Ureter (tissue), 1 donor: Measurements from ENCODE around the gene GLI2. TPM values are rescaled to one million over a fixed set of nuclear protein-coding genes. Genes with fewer than 3 reads are reported as not detected.

Experiments
- DNase-seq: peaks from one replicate; pipeline ENCODE4 v3.0.0-alpha.2; 2020; ENCODE audit warnings: low spot score
- total RNA-seq: library from RNA; stranded (reverse); gene quantifications from one replicate; pipeline ENCODE4 v1.2.4, GENCODE V29; 2023
- donor health status: DM: yes; HTN: yes; CAD: no.

The GLI2 gene
- total RNA-seq, 1 donor from 2014 or later = 9.8 TPM

DNA sequence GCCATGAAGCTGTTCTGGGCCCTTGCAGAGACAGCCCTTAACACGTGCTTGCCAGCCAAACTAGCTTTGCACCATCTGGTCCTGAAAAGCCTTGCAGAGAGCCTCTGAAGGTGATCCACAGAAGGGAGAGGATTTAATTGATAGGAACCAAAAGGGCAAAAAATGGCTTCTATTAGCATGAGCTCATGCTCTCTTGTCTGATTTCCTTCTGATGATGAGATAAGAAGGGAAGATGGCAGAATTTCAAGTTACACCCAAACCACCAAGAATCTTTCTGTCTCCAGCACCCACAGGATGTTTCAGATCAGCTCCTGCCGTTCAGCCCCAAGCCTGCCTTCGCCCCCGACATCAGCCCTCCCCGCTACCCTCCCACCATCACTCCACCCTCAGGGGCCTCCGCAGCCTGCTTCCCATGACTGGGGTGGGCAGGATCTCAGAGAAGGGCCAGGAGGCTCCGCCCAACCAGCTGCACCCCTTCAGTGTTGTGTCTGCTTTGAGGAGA lies 23.4 kb upstream of the GLI2 start:
- DNase-seq = no peak

DNA sequence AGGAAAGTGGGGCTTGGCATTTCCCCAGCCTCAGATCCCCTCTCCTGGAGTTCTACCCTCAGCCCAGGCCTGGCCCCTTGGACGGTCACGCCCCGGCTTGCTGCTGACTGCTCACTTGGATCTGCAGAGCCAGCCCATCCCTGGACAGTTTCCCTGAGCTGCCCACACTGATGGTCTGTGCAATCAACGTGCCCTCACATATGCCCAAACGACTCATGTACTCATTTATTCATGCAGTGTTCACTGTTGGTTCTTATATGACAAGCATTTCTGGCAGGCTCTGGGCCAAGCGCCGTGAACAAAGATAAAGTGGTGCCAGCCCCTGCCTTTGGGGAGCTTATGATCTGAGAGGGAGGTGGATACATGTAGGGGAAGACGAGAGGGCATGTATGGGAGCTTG lies 20.3 kb upstream of the GLI2 start:
- DNase-seq = no peak

DNA sequence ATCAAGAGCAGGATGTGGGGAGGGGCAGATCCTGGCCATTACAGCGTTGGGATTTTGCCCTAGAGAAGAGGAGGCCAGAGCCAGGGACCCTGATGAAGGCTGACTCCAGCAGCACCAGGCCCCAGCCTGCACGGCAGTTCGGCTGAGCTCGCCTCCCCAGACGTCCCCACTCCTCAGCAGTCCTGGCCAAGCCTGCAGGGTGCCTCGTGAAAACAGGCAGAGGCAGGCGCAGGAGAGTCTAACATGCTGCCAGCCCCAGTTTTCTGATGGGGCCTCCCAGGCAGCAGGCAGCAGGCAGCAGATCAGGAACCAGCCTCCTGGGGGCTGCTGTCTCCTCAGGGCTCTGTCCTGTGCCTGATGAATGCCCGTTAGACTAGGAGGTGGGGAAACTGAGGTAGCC lies 19.7 kb upstream of the GLI2 start:
- DNase-seq = no peak

DNA sequence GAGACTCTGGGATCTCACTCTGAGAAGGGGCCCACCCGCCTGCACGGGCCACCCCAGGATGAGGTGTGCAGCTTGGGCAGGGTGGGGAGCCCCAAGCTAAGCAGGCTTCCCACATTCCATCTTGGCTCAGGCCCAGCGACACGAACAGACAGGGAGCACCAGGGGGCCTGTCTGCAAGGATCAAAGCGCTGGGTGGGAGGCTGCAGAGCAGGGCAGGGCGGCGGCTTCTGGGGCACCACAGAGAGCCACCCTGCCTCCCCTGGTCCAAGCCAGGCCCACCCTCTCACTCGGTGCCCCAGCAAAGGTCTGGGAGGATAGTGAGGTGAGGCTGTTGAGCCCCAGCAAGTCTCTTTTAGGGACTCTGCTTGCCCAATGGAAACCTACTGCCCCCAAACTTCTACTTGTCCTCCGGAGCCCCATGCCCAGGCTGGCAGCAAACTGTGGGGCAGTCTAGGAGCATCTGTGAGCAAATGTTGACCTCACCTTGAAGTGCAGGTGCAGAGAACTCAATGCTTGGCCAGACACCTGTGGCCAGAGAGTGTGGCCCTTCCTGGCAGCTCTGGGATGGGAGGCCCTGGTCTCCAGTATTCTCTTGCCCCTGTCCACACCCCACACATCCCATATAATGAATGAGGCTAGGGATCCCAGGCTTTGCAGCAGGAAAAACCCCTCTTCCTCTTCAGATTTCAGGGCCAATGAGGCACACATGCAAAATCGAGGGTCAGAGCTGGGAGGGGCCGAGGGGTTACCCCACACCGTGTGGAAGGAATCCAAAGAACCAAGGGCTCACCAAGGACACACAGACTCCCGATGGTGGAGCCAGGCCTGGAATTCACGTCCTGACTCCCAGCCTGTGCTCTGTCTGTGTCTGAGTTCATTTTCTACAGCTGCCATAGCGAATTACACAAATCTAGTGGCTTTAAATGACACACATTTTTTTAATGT lies 18.8 kb upstream of the GLI2 start:
- DNase-seq = no peak

DNA sequence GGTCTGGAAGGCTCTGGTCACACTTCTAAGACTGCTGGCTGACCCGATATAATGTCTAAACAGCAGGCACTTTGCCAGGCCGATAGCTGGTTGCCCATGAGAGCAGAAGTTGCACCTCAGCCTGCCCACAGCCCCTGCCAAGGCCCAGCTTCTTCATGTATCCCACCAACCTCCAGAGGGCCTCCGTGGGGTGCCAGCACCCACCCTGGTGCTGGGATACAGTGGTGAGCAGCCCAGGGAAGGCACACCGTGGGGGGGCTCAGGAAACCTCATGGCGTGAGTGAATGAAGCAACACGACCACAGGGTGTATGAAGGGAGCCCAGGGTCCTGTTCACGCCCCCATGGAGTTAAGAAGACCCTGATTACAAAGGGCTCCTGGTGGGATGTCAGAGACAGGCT lies 16.2 kb upstream of the GLI2 start:
- no peak for DNase-seq

DNA sequence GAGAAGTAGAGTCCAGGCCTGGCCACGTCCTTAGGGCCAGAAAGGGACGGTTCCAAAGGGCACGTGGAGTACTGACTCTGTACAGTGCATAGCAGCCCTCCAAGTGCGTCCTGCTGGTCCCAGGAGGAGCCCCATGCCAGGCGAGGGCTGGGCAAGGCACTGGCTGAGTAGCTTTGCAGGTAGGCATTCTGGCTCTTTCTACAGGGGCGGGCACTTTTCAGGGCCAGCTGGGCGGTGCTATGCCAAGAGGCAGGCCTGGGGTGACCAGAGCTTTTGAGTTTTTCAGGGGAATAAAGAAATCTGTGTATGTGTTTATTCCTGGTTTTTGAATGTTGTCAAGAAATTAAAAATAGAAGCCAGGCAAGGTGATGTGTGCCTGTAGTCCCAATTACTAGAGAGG lies 15.4 kb upstream of the GLI2 start:
- DNase-seq = no peak

DNA sequence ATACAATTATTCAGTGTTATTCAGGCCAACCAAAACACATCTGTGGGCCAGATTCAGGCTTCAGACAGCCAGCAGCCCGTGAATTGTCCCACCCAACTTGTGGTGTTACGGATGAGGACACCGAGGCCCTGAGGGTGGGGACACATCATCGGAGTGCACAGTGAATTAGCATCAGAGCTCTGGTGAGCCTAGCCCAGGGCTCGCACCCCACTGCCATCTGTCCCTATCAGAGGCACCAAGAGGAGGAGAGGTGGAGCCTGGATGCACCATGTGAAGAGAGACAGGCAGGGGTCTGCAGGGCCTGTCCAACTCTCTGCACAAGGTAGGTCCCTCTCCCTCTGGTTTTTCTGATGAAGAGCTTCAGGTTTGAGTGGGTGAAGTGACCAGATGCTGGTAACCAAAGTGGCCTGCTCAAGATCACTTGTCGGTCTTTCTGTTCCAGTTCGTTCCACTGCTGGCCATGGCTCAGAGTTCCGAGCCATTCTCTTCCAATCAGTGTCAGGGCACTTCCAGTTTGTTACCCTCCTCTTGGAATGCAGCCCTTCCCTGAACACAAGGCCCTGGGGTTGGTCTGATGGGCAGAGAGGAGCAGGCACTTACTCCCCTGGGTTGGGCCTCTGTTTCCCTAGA lies 14.8 kb upstream of the GLI2 start:
- DNase-seq = no peak

DNA sequence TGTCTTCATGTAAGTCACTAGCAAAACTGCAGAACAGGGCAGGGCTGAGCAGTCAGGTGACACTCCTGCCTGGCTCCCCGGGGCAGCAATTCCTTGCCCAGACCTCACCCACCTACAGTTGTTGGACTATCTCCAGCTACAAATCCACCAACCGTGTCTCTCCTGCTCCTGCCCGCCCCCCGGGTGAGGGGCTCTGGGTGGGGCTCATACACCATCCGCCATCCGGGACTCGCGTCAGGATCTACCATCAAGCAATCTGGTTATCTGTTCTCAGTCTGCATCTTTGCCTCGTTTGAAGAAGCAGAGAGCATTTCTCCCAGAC lies 13.5 kb upstream of the GLI2 start:
- DNase-seq = no peak

DNA sequence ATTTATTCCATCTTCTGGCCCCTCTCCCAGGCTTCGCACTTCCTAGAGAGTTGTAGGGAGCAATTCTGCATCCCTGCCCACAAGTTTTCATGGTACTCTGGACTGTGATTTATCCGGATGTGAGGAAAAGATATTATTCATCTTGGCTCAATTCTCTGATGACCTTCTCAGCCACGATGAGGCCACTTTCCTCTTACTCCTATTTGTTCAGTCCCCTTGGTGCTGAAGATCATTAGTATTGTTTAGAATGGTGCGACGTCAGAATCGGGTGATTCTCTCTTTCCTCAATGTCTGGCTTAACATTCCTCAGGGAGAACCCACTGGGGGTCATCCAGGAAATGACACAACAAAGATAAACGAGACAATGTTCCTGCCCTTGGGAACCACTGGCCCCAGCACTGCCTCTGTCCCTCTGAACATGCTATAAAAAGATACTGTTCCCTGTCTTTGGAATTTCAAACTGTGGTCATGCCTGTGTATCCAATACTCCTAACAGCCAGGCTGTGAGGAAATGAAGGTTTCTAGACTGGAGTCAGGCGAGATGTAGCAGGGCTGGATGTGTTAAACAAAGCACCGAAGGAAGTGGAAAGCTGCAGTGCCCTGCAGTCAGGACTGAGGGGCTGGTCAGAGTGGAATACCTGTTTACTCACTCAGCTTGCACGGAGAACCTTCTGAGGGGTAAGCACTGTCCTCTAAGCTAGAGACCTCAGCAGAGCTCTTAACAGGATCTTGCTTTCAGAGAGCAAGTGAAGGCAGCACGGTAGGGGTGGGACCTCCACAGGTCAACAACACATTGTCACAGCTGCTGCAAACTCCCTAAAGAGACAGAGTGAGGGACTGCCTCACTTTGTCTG lies 12.9 kb upstream of the GLI2 start:
- no peak for DNase-seq

DNA sequence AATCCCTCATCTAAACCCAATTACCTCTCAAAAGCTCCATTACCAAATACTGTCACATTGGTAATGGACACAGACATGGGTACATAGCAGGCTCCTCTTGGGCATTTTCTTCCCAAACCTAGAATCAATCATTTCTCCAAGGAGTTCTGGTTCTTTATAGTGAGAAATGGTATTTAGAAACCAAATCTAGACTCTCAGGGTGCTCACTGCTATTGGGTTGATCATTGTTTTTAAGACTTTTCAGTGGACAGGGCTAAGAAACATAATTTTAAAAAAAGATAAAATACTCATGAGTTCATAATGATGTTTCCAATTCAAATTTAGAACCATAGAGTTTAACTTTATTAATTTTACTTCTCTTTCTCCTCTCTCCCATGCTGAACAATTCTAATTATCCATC lies 9.4 kb upstream of the GLI2 start:
- DNase-seq = no peak

DNA sequence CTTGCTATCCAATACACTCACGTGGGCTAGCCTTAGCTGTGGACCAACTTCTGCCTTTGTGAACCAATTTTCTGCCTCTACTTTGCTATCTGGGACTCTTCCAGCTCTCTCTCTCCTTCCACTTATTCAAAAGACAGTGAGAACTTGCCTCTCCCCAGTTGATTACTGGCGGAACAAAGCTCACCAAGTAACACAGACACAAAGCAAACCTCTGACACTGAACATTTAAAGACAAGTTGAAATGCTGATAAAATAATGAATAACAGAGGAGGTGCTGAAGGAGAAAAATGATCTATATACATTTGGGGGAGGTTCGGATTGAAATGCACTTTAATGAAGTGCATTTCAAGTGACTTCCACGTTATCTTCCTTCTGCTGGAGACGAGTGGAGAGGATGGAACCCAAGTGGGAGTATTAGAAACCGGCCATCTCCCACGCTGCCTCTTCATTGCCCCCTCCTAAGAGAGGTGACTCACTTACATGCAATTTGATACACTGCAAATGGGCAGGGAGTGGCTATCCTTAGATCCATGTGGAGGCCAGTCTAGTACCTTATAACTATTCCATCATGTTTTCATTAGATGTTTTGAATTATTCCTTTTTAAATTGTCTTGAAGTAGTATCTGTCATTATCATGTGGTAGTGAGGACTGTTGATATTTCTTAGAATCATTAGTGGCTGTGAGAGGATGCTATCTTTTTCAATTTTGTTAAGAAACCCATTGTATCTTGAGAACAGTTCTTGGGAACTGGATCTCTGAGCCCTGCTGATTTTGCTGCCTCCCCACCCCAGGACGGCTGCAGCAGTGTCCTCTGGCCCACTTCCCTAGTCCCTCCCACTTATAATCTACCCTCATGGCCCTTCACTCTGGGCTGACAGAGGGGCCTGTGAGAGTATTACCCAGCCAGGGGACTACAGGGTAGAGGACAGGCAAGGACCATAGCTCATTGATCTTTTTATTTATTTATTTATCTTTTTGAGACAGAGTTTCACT lies 6.0 kb upstream of the GLI2 start:
- DNase-seq = no peak

DNA sequence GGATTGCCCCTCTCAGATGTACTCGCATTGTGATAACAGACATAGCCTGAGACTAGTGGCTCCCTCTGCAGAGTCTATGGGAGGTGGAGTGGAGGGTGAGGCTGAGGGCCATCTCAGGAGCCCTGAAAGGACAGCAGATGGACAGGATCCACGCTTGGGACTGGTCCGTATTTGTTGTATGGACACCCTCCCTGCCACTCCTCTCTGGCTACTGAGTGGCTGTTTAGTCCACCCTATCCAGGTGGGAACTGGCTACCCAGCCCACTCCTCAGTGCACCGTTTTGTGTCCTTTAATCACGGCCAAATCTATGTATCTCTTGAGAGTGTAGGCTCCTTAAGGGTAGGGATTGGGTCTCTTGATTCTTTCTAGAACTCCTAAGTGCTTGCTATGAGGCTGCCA lies 4.5 kb upstream of the GLI2 start:
- DNase-seq = peak; percentile 25

DNA sequence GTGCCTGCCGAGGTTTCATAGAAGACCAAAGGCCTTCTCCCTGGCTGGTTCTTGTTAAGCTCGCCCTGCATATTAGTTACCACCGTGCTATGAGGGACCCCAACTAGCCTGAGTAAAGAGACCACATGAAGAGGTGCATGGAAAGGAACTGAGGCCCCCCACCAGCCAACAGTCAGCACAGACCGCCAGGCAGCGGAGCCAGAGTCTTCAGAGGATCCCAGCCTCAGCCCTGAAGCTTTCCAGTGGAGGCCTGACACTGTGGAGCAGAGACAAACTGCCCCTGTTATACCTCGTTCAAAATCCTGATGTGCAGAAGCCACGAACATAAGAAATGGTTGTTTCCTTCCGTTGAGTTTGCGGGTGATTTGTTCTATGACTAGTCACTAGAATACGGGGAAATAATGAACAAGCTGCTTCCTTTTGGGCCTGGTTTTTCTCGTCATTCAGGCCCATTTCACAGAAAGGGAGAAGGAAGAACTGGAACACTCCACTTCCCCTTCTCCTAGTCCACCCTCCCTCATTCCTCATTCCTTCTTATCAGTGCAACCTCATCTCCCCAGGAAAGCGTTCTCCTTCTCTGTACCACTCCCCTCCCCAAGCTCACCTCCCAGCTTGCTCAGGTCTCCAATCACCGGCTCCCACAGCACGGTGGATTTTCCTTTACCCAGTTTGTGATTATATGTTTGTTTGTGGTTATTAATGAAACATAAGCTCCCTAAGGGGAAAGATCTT lies 3.0 kb upstream of the GLI2 start:
- DNase-seq = no peak

DNA sequence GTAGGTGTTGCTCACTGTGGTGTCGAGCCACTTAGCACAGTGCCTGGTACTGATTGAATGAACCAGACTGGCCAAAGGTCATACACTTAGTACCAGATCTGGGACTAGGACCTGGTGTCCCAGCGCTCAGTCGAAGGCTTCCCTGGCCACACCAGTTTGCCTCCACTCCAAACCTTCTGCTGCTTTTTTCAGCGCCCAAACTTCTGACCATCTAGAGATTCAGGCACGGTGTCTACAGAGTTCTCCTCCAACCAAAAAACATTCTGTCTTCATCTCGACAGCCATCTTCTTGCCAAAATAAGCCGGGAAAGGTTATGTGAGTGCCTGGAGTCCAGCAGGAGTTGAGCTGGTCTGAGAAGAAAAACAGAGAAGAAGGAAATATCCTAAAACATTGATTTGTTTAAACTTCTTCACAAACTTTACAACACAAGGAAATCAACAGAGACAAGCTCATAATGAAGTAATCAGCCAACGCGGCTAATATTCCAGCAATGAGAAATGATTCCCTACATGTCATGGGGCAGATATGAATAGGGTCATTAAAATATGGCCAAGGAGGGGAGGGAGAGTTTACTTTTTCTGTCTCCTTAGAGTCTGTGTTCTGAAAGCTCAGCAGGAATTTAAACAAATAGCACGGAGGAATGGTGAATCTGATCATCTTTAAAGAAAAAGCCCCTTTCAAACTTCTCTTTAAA lies 2.3 kb upstream of the GLI2 start:
- DNase-seq = peak; percentile 41

DNA sequence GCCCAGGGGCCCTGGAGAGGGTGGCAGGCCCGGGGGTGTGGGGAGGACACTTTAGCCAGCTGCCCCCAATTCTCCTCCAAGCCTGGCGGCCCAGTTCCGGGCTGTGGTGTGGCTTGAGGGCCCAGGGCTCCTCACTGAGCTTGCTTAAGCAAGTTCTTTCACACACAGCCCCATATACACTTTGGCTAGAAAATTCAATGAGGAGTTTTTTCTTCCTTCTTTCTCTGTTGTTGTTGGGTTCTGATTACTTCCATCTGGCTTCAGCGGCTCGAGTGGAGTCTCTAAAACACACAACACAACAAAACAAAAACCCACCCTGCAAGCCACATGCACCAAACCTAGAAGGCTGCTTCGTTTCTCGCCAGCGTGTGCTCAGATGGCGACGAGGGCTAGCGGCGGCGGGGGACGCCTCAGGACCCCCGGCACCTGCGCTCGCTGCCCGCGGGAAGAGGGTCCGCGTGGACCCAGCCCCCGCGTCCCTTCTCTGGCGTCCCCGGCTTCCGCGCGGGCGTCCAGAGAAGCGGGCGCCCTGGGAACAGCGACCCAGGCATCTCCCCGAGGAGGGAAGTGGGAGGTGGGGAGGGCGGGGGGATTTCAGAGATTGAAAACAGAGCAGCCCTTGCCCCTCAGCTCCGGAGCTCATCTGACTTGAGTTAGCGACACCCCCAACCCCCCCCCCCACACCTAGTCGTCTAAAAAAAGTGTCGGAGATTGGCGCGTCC lies 577 bp upstream of the GLI2 start:
- DNase-seq = no peak

DNA sequence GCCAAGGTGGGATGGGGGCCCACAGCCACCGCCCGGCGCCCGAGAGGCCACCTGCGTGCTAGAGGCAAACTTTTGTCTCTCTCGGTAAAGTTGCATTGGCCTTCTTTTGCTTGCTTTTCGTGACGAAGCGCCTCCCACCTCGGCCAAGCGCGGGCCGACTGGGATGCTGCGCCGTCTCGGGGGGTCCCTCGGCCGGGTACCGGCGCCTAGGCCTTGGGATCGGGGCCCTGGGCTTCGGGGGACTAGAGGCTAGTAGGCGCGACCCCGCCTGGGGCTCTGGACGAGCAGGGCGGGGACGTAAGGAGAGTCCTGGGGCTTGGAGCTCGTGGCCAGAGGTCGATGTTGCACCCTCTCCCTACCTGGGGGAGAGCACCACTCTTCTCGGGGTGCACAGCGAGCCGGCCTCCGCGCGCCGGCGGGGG lies 545 bp downstream of the GLI2 start:
- no peak for DNase-seq

DNA sequence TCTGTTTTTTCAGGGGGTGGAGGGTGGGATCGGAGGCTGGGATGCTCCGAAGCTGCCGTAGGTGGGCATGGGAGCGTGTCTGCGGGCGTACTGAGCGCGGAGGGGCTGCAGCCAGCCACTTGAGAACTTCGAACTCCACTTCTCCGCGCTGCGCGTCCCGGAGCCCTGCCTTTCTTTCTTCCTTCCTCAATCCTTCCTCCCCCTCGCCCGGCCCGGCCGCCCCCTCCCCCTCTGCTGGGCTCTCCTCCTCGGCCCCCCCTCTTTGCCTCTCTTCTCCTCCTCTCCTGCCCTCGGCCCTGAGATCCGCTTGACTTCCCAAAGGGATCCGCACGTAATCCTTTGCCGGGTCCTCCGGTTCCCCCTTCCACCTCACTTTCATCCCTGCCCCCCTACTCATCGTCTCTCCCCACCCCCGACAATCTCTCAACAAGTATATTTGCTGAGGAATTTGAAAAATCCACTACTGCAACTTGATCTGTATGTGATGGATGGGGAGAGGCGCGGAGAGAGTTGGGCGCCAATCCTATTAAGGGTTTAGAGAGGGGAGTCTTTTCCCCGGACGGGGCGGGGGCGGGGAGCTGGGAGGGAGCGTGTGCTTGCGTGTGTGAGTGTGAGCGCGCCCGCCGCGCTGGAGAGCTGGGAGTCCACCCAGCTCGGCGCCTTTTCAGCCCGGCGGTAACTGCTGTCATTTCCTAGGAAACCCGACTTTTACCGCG lies 1.1 kb downstream of the GLI2 start:
- DNase-seq = no peak

DNA sequence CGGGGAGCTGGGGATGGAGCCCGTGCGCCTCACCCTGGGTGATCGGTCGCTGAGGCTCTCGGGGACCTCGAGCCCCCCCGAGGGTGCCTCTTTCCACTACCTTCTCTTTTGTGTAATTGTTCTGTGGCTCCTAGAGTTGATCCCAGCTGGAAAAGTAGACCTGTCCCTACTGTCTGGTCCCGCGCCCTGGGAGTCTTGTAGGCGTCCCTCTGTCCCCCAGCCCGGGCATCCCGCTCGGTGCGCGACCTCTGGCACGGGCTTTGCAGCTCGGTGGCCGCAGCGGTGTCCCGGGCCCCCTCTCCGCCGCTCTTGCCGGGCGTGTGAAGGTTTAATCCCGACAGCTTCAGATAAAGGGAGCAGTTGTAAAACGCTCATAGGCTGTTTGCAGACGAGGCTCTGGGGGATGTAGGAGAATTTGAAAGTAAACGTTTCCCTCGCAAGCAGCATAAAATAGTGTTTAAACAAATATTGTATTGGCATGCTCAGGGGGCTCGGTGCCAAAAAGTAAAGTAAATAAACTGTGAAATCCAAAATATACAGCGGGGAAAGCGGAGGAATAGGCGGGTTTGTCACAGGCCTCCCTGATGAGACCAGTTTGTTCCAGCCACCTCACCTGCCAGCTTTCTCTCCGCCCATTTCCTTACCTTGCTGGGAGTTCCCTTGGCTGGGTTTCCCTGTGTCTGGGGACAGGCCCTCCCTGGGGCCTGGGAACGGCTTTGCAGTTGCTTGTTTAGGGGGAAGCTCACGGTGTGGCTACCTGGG lies 1.9 kb downstream of the GLI2 start:
- no peak for DNase-seq
